GM13976 (cell line): ENCODE data around the gene PKN1.
A peak's percentile ranks its signal among the peaks of the same experiment; 100 is the strongest.

Source experiments
- DNase-seq: peaks from one replicate; pipeline ENCODE4 v3.0.0; 2012; ENCODE audit warnings: low spot score
- in situ Hi-C: fragments of 300-500 bp; cut with MboI; formaldehyde crosslinking; loops from one replicate; pipeline ENCODE4 v1.12.0; 2022; ENCODE audit warnings: low sequenced_read_pairs, mixed read lengths, inconsistent platforms; ENCODE audit not compliant: unreplicated experiment
- TF ChIP-seq, protein P1 (sequence below): IDR thresholded peaks from 2 replicates; pipeline ENCODE4 v1.5.1; 2012; ENCODE audit warnings: borderline replicate concordance, mild to moderate bottlenecking; ENCODE audit not compliant: insufficient read depth; ENCODE audit errors: extremely low read depth, missing control alignments, control extremely low read depth

PKN1 gene

GRCh38 chr19:14407605-14408484, 25.3 kb upstream of the PKN1 start:
- peak; percentile 18 for DNase-seq
- in situ Hi-C loops: no loop called here
- TF ChIP-seq, protein P1, sequence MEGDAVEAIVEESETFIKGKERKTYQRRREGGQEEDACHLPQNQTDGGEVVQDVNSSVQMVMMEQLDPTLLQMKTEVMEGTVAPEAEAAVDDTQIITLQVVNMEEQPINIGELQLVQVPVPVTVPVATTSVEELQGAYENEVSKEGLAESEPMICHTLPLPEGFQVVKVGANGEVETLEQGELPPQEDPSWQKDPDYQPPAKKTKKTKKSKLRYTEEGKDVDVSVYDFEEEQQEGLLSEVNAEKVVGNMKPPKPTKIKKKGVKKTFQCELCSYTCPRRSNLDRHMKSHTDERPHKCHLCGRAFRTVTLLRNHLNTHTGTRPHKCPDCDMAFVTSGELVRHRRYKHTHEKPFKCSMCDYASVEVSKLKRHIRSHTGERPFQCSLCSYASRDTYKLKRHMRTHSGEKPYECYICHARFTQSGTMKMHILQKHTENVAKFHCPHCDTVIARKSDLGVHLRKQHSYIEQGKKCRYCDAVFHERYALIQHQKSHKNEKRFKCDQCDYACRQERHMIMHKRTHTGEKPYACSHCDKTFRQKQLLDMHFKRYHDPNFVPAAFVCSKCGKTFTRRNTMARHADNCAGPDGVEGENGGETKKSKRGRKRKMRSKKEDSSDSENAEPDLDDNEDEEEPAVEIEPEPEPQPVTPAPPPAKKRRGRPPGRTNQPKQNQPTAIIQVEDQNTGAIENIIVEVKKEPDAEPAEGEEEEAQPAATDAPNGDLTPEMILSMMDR: no peak

DNA sequence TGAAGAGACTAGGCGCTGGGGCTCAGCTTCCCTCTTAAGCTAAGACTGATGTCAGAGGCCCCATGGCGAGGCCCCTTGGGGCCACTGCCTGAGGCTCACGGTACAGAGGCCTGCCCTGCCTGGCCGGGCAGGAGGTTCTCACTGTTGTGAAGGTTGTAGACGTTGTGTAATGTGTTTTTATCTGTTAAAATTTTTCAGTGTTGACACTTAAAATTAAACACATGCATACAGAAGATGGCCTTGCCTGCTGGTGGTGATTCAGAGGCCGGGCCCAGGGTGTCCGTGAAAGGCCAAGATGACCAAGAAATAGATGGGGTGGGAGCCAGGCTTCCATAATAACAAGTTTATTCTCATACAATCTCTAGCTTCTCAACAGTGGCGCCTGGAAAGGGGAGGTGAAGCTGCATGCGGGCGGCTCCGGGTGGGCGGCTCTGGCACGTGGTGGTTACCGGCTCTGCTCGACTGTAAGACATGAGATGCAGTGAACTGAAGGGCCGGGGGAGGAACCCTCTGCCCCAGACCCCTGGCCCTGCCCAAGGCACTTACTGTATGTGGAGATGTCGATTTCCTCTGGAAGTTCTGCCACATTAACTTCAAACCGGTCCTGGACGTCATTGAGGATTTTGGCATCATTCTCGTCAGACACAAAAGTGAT, 24.5 kb upstream of the PKN1 start:
- in situ Hi-C loops: no loop called here
- TF ChIP-seq, protein P1: no peak
- peak; percentile 28 for DNase-seq

- peak; percentile 12 for DNase-seq
- TF ChIP-seq, protein P1: no peak
- in situ Hi-C loops: no loop called here
These were observed 23.7 kb upstream of the PKN1 start for GRCh38 chr19:14409146-14410023.

- in situ Hi-C loops: no loop called here
- peak; percentile 13 for DNase-seq
- TF ChIP-seq, protein P1: no peak
These were observed 22.7 kb upstream of the PKN1 start for GRCh38 chr19:14410091-14411051.

- in situ Hi-C loops: no loop called here
- no peak for DNase-seq
- TF ChIP-seq, protein P1: no peak
These were observed 21.8 kb upstream of the PKN1 start for GRCh38 chr19:14411161-14411937.
